CD4-positive, alpha-beta T cell treated with Interferon alpha-2 for 1 hour (primary cell): ENCODE results near the gene MRGPRX2.

Experiments used
- DNase-seq, 2 donors: peaks; one replicate each; pipeline ENCODE4 v3.0.0-alpha.2; 2020 to 2022

MRGPRX2 gene

DNA sequence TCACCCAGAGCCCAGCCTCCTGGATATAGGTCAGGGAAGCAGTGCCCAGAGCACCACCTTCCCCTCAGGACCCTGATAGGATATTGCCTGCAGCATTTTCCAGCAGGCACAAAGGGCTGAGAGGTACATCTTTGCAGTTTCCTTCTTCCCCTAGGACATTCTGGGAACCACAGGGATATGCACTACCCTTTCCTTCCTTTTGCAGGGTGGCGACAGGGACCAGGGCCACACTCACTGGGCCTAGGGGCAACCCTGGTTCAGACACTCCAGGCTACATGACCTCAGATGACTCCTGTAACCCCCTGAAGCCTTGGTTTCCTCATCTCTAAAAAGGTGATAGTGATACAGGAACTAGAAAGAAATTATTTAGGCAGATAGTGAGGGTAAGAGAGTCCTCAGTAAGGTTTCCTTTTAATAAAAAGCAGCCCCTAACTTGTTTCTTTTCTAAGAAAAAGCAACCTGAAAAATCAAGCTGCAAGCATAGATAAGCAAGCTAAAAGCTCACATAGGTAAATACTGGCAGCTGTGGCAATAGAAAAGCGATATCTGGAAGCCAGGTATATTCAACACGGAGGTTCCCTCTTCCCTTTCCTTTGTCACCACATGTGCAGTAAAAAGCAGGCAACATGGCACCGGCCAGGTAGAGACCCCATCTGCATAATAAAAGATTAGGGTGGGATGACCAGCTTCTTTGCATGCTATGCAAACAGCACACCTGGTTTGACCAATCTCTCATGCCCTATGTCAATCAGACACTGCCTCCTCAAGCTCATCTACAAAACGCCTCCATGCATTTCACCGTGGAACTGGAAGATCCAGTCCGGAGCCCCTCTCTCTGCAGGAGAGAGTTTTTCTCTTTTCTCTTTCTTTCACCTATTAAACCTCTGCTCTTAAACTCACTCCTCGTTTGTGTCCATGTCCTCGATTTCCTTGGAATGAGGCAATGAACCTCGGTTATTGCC is 13.2 kb upstream of the MRGPRX2 start:
- no peak for DNase-seq

GRCh38 chr11:19072464-19072863 is 11.9 kb upstream of the MRGPRX2 start:
- DNase-seq, result no peak

GRCh38 chr11:19071255-19071654 is 10.7 kb upstream of the MRGPRX2 start:
- DNase-seq, result peak; percentile 24 to 72

DNA sequence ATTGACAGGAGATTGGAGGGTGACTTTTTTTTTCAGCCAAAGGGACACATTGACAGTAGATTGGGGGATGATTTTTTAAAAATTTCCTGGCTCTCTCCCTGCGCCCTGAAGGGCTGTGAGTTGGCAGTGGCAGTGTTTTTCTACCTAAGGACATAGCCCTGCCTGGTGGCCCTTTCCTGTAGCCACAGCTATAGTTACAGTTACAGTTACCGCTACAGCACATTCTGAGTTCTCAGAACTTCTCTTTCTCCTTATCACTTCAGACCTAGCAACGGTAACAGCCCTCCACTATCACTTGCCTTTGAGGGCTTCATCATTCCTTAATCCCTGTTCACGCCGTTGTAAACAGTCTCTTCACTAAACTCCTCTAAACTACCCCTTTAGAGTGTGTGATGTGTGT is 684 bp downstream of the MRGPRX2 start:
- no peak for DNase-seq

DNA sequence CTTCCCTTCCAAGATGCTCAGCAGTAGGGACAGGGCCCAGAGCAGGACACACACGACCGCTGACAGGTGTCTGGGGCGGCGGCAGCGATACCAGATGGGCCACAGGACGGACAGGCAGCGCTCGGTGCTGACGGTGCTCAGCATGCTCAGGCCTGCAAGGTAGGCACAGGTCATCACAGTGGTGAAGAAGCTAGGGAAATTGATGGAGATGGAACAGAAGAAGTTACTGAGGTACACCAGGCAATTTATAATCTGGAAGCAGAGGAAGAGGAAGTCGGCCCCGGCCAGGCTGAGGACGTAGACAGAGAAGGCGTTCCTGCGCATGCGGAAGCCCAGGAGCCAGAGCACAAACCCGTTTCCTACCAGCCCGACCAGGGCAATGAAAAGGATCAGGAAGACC is 4.6 kb downstream of the MRGPRX2 start:
- no peak for DNase-seq

DNA sequence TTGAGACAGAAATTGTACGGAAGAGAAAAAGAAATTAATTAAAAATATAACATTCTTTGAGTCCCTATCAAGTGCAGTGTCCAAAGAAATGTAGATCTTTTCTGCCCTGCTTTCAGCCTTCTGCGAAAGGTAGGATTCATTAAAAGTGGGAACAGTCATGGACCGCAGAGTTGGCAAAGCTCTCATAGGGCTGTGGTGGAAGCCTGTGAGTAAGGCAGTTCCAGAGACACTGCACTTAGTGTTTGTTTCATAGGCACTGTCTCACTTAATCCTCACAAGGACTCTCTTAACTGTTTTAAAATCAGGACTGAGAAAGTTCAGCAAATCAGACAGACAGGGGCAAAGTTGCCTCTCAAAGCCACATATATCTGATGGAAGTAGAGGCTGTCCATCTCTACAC is 5.5 kb downstream of the MRGPRX2 start:
- no peak for DNase-seq

- no peak for DNase-seq
Measured at GRCh38 chr11:19053909-19054308, 6.6 kb downstream of the MRGPRX2 start.

- no peak for DNase-seq
Measured at GRCh38 chr11:19050281-19050680, 10.2 kb downstream of the MRGPRX2 start.

GRCh38 chr11:19049351-19049750 is 11.2 kb downstream of the MRGPRX2 start:
- no peak for DNase-seq

GRCh38 chr11:19040051-19040450 is 20.5 kb downstream of the MRGPRX2 start:
- DNase-seq, result no peak

DNA sequence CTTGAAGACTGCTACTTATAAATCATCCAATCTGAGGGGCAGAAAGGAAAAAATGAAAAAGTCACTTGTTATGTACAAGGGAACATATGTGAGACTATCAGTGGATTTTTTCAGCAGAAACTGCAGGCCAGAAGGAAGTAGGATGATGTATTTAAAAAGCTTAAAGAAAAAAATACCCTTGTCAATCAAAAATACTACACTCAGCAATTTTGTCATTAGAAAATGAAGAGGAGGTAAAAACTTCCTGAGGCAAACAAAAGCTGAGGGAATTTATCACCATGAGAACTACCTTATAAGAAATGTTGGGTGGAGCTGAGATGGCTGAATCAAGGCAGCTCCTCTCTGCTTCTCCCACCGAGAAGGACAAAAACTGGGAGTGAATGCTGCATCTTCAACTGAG is 21.1 kb downstream of the MRGPRX2 start:
- DNase-seq, result no peak

DNA sequence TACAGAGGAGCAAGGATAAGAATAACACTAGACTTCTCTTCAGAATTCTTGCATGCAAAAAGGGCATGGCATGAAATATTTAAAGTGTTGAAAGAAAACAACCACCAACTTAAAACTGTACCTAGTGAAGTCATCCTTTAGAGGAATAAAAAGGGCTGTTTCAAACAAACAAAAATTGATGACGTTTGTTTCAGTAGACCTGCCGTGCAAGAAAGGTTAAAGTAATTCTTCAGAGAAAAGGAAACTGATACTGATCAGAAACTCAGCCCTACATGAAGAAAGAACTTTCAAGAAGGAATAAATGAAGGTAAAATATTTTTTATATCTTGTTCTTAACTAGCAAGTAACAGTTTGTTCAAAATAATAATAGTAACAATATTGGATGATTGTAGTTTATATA is 27.5 kb downstream of the MRGPRX2 start:
- no peak for DNase-seq

- no peak for DNase-seq
Measured at GRCh38 chr11:19027829-19028595, 32.5 kb downstream of the MRGPRX2 start.

GRCh38 chr11:19026862-19027261 is 33.7 kb downstream of the MRGPRX2 start:
- DNase-seq, result no peak

- DNase-seq, result no peak
Measured at GRCh38 chr11:19025481-19026406, 34.8 kb downstream of the MRGPRX2 start.

DNA sequence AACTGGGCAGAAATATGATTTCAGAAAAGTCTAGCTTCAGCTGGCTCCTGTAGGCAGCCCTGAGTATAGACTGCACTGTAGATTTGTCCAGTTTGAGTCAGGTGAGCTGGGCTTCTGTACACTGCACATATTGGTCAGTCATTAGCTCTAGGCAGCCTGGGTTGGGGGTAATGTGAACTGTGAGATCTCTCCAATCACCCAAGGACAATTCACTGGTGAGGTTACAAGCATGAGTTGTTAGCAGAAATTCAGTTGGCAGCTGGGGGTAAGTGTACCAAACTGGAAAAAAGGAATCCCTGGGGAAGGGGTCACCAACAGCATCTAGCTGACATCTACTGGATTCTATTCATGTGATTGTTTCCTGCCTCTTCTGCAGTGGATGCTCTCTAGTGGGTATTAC is 39.7 kb downstream of the MRGPRX2 start:
- no peak for DNase-seq

DNA sequence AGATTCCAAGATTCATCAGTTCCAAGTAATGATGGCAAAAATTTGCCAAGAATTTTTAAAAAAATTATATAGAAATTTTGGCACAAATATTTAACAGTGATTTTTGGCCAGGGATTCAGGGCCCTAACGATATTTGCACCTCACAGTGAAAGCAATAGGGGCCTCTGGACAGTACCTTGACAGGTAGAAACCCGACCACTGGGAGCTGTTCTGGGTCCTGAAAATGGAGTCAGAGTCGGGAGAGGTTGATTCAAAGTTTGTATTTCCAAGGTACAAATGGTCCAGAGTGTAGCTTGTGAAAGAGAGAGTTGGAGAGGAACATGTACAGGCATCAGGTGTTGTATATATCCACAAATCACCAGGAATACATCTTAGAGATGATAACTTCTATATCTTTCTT is 41.6 kb downstream of the MRGPRX2 start:
- DNase-seq, result no peak

DNA sequence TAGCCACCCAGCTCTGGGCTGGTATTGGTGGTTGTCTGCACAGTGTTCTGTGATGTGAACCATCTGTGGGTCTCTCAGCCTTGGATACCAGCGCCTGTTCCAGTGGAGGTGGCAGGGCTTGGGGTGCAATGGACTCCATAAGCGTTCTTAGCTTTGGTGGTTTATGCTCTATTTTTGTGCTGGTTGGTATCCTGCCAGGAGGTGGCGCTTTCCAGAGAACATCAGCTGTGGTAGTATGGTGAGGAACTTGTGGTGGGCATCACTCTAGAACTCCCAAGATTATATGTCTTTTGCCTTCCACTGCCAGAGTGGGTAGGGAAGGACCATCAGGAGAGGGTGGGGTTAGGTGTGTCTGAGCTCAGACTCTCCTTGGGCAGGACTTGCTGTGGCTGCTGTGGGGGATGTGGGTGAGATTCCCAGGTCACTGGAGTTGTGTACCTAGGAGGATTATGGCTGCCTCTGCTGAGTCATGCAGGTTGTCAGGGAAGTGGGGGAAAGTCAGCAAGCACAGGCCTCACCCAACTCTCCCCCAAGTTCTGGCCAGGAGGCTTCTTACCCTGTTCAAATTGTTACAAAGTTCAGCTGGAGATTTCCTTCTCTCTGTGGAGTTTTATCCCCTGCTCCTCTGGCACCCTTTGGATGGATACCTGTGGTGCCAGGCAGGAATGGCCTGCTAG is 47.2 kb downstream of the MRGPRX2 start:
- no peak for DNase-seq

GRCh38 chr11:19012636-19013035 is 47.9 kb downstream of the MRGPRX2 start:
- no peak for DNase-seq
